OCI-LY7 (cell line): ENCODE results near the gene WNT7A. TPM values are rescaled to one million over a fixed set of nuclear protein-coding genes. Genes with fewer than 3 reads are reported as not detected.

Experiments
- BruUV-seq: library from RNA; stranded (reverse); fragments of 400-500 nt; replicated peaks from 2 replicates; lab custom pipeline; 2021; lab: Mats Ljungman, UMichigan
- CTCF ChIA-PET: fragments of 300-600 bp; sonication (Branson Sonifier 250); formaldehyde crosslinking; loops from one replicate; lab custom pipeline; 2022; ENCODE audit warnings: antibody characterized with exemption; ENCODE audit not compliant: unreplicated experiment; lab: Charles Lee
- POLR2A ChIA-PET: fragments of 300-600 bp; sonication (Branson Sonifier 250); formaldehyde crosslinking; loops from one replicate; lab custom pipeline; 2022; ENCODE audit warnings: antibody characterized with exemption; lab: Charles Lee
- DNase-seq: peaks from one replicate; pipeline ENCODE4 v3.0.0-alpha.2; 2015; ENCODE audit warnings: low spot score
- H2AFZ ChIP-seq: fragments of 200-600 bp; sonication (generic), shearing (Covaris generic); 2 replicates; pipeline ENCODE4 v1.6.1; 2014; ENCODE audit warnings: mild to moderate bottlenecking, antibody characterized with exemption, low read length, moderate library complexity
- H3K27ac ChIP-seq: fragments of 200-600 bp; sonication (generic); 2 replicates; pipeline ENCODE4 v1.5.1; 2014; ENCODE audit warnings: mixed run types, low read depth, mild to moderate bottlenecking, moderate library complexity, low read length, inconsistent platforms; ENCODE audit not compliant: poor library complexity, severe bottlenecking
- H3K36me3 ChIP-seq: fragments of 200-600 bp; sonication (generic); 2 replicates; pipeline ENCODE4 v1.6.1; 2014; ENCODE audit warnings: mild to moderate bottlenecking, antibody characterized with exemption, low read length, moderate library complexity, mixed read lengths; ENCODE audit not compliant: insufficient read depth
- H3K4me1 ChIP-seq: fragments of 200-600 bp; sonication (generic); 2 replicates; pipeline ENCODE4 v1.5.1; 2014; ENCODE audit warnings: mild to moderate bottlenecking, low read length; ENCODE audit not compliant: insufficient read depth, poor library complexity, severe bottlenecking
- H3K4me2 ChIP-seq: fragments of 200-600 bp; sonication (generic); 2 replicates; pipeline ENCODE4 v1.6.1; 2014; ENCODE audit warnings: mild to moderate bottlenecking, low read length
- H3K4me3 ChIP-seq: fragments of 200-600 bp; sonication (generic); 2 replicates; pipeline ENCODE4 v1.5.1; 2014; ENCODE audit warnings: mild to moderate bottlenecking, low read depth, low read length; ENCODE audit not compliant: poor library complexity, severe bottlenecking
- H3K79me2 ChIP-seq: fragments of 200-600 bp; sonication (generic); 2 replicates; pipeline ENCODE4 v1.6.1; 2016; ENCODE audit warnings: low read depth, mild to moderate bottlenecking, low read length, moderate library complexity, mixed read lengths; ENCODE audit not compliant: insufficient read depth
- H3K9me2 ChIP-seq: fragments of 200-600 bp; sonication (generic); 2 replicates; pipeline ENCODE4 v1.6.1; 2016; ENCODE audit warnings: mild to moderate bottlenecking, low read length, mixed read lengths; ENCODE audit not compliant: insufficient read depth
- H3K9me3 ChIP-seq: fragments of 200-600 bp; sonication (generic); 2 replicates; pipeline ENCODE4 v1.6.1; 2014; ENCODE audit warnings: mild to moderate bottlenecking, mixed run types, low read length, mixed read lengths
- H4K20me1 ChIP-seq: fragments of 200-600 bp; sonication (generic); 2 replicates; pipeline ENCODE4 v1.6.1; 2014; ENCODE audit warnings: mild to moderate bottlenecking, antibody characterized with exemption, low read length, moderate library complexity, mixed read lengths; ENCODE audit not compliant: insufficient read depth
- CTCF ChIP-seq: fragments of 200-600 bp; sonication (generic); conservative IDR thresholded peaks from 2 replicates; pipeline ENCODE4 v1.5.1; 2014; ENCODE audit warnings: mild to moderate bottlenecking, antibody characterized with exemption, low read length, moderate library complexity, mixed read lengths
- EZH2phosphoT487 ChIP-seq: fragments of 200-600 bp; sonication (generic); IDR thresholded peaks from 2 replicates; pipeline ENCODE4 v1.6.1; 2018; ENCODE audit warnings: low read depth, borderline replicate concordance, mild to moderate bottlenecking, mixed run types, antibody characterized with exemption, low read length, moderate library complexity, mixed read lengths
- intact Hi-C: fragments of 100-400 bp; cut with micrococcal nuclease; formaldehyde crosslinking; loops from one replicate; pipeline ENCODE4 v1.10.0; 2022; ENCODE audit not compliant: unreplicated experiment
- total RNA-seq, 2 experiments: library from RNA; depleted of rRNA in 1 of 2; stranded (reverse); fragments of >200 nt in 1 of 2; shearing (Covaris generic) in 1 of 2; gene quantifications; 2 replicates each; pipeline ENCODE4 v1.2.3, GENCODE V29; 2014 to 2022

The WNT7A gene
- total RNA-seq, 2 experiments from 2014 or later, result not detected

GRCh38 chr3:13870902-13871301, 9.0 kb downstream of the WNT7A start:
- no peak for DNase-seq
- no peak for TF ChIP-seq CTCF
- TF ChIP-seq EZH2phosphoT487, result no peak
- Histone ChIP-seq H3K4me1 (no peaks in the 10 kb centered on the region), H3K36me3 (no peaks in the 10 kb centered on the region), H3K9me2 (no peaks in the 10 kb centered on the region), H4K20me1 (no peaks in the 10 kb centered on the region), H3K4me2 (no peak overlapping the region), H3K79me2 (no peaks in the 10 kb centered on the region), H3K4me3 (no peak overlapping the region), H3K27ac (no peak overlapping the region), H3K9me3 (no peaks in the 10 kb centered on the region), H2AFZ (no peak overlapping the region)
- CTCF ChIA-PET, result no interaction called here
- POLR2A ChIA-PET, result interaction anchor here (0.6 kb wide), 1 partner anchor 43 kb away, joined by 3 read pairs; no protein-coding TSS in a partner anchor
- no TSS peak for BruUV-seq
- intact Hi-C loops, result no loop called here

GRCh38 chr3:13869761-13870343, 10.0 kb downstream of the WNT7A start:
- TF ChIP-seq EZH2phosphoT487, result no peak
- TF ChIP-seq CTCF, result no peak
- Histone ChIP-seq H3K4me2 (no peak overlapping the region), H2AFZ (no peak overlapping the region), H3K79me2 (no peaks in the 10 kb centered on the region), H4K20me1 (no peaks in the 10 kb centered on the region), H3K36me3 (no peaks in the 10 kb centered on the region), H3K27ac (no peak overlapping the region), H3K9me3 (no peaks in the 10 kb centered on the region), H3K4me3 (no peak overlapping the region), H3K9me2 (no peaks in the 10 kb centered on the region), H3K4me1 (no peaks in the 10 kb centered on the region)
- POLR2A ChIA-PET, result interaction anchor here (0.6 kb wide), 2 partner anchors 42 to 1256 kb away, joined by 3 read pairs; no protein-coding TSS in a partner anchor
- CTCF ChIA-PET, result no interaction called here
- intact Hi-C loops, result no loop called here
- BruUV-seq, result no TSS peak
- DNase-seq, result no peak
